ENCODE measurements around the gene KCTD1.

GRCh38 chr18:26532367-26533340 is 15.7 kb downstream of the KCTD1 start:
- TF ChIP-seq EZH2phosphoT487 (IDR thresholded peaks at IDR 0.05; ENCODE audit: borderline replicate concordance): no peak
- no peak for TF ChIP-seq CTCF (conservative IDR thresholded peaks at IDR 0.05; ENCODE audit: low read length)
